ENCODE data around the gene EPB41L4B. TPM values are rescaled to one million over a fixed set of nuclear protein-coding genes. Genes with fewer than 3 reads are reported as not detected.

EPB41L4B gene
- total RNA-seq, 2 donors from 2014 or later: 6.4 to 6.6 TPM

- no peak for TF ChIP-seq CTCF (conservative IDR thresholded peaks at IDR 0.05)
- no peaks in the 10 kb centered on the region for H3K36me3 ChIP-seq (ENCODE audit: control insufficient read depth, insufficient read depth, low read length)
- Mint-ChIP-seq H3K27me3 (ENCODE audit: insufficient read depth) (no peaks in the 10 kb centered on the region), H3K4me1 (no peaks in the 10 kb centered on the region), H3K27ac (no peak overlapping the region), H3K4me3 (no peak overlapping the region), H3K9me3 (no peaks in the 10 kb centered on the region), H3K36me3 (ENCODE audit: low read depth) (no peaks in the 10 kb centered on the region)
- 94 to 97% methylated on average over 7 of the region's 7 CpGs for WGBS, 2 experiments (ENCODE audit: insufficient coverage in 1 of 2, insufficient read length in 1 of 2)
- H3K4me1 ChIP-seq (ENCODE audit: control insufficient read depth, insufficient read depth, low read length): no peaks in the 10 kb centered on the region
- H3K27me3 ChIP-seq (ENCODE audit: control insufficient read depth, insufficient read depth, low read length, poor library complexity, severe bottlenecking): no peaks in the 10 kb centered on the region
- H3K27ac ChIP-seq (ENCODE audit: low read depth, low read length): no peak overlapping the region
- H3K9ac ChIP-seq (ENCODE audit: extremely low read depth, low read length, poor library complexity, severe bottlenecking): no peak overlapping the region
- DNase-seq: no peak
- H3K4me3 ChIP-seq (ENCODE audit: low read length): no peak overlapping the region
- H3K9me3 ChIP-seq (ENCODE audit: control insufficient read depth, low read length): no peaks in the 10 kb centered on the region
Measured at GRCh38 chr9:109252291-109252690, 68.6 kb downstream of the EPB41L4B start.

GRCh38 chr9:109251776-109252106, 69.1 kb downstream of the EPB41L4B start:
- Histone ChIP-seq H3K9me3 (ENCODE audit: control insufficient read depth, low read length) (no peaks in the 10 kb centered on the region), H3K9ac (ENCODE audit: extremely low read depth, low read length, poor library complexity, severe bottlenecking) (no peak overlapping the region), H3K4me3 (ENCODE audit: low read length) (no peak overlapping the region), H3K27ac (ENCODE audit: low read depth, low read length) (no peak overlapping the region), H3K27me3 (ENCODE audit: control insufficient read depth, insufficient read depth, low read length, poor library complexity, severe bottlenecking) (no peaks in the 10 kb centered on the region), H3K36me3 (ENCODE audit: control insufficient read depth, insufficient read depth, low read length) (no peaks in the 10 kb centered on the region), H3K4me1 (ENCODE audit: control insufficient read depth, insufficient read depth, low read length) (no peaks in the 10 kb centered on the region)
- no peak for TF ChIP-seq CTCF (conservative IDR thresholded peaks at IDR 0.05)
- WGBS, 2 experiments (ENCODE audit: insufficient coverage in 1 of 2, insufficient read length in 1 of 2): 90 to 91% methylated on average over 5 of the region's 5 CpGs
- Mint-ChIP-seq H3K27me3 (ENCODE audit: insufficient read depth) (no peaks in the 10 kb centered on the region), H3K4me3 (no peak overlapping the region), H3K27ac (peak overlapping the region; percentile 4), H3K4me1 (no peaks in the 10 kb centered on the region), H3K9me3 (no peaks in the 10 kb centered on the region), H3K36me3 (ENCODE audit: low read depth) (no peaks in the 10 kb centered on the region)
- DNase-seq: peak; percentile 51

- no peak overlapping the region for H3K4me3 ChIP-seq (ENCODE audit: low read length)
- Mint-ChIP-seq H3K4me1 (no peaks in the 10 kb centered on the region), H3K27ac (peak overlapping the region; percentile 4), H3K36me3 (ENCODE audit: low read depth) (no peaks in the 10 kb centered on the region), H3K9me3 (no peaks in the 10 kb centered on the region), H3K4me3 (no peak overlapping the region), H3K27me3 (ENCODE audit: insufficient read depth) (no peaks in the 10 kb centered on the region)
- H3K4me1 ChIP-seq (ENCODE audit: control insufficient read depth, insufficient read depth, low read length): no peaks in the 10 kb centered on the region
- H3K27me3 ChIP-seq (ENCODE audit: control insufficient read depth, insufficient read depth, low read length, poor library complexity, severe bottlenecking): no peaks in the 10 kb centered on the region
- H3K9me3 ChIP-seq (ENCODE audit: control insufficient read depth, low read length): no peaks in the 10 kb centered on the region
- H3K27ac ChIP-seq (ENCODE audit: low read depth, low read length): no peak overlapping the region
- DNase-seq: no peak
- H3K36me3 ChIP-seq (ENCODE audit: control insufficient read depth, insufficient read depth, low read length): no peaks in the 10 kb centered on the region
- H3K9ac ChIP-seq (ENCODE audit: extremely low read depth, low read length, poor library complexity, severe bottlenecking): no peak overlapping the region
- 86 to 90% methylated on average over 4 to 10 of the region's 10 CpGs for WGBS, 2 experiments (ENCODE audit: insufficient coverage in 1 of 2, insufficient read length in 1 of 2)
- no peak for TF ChIP-seq CTCF (conservative IDR thresholded peaks at IDR 0.05)
Measured at GRCh38 chr9:109251080-109251775, 69.6 kb downstream of the EPB41L4B start.
